PC-9 (cell line): ENCODE data around the gene DUSP2. TPM values are rescaled to one million over a fixed set of nuclear protein-coding genes. Genes with fewer than 3 reads are reported as not detected.

Source experiments
- BruUV-seq: library from RNA; stranded (reverse); fragments of 400-500 nt; replicated peaks from 2 replicates; lab custom pipeline; 2021; lab: Mats Ljungman, UMichigan
- CTCF ChIA-PET: fragments of 300-600 bp; sonication (Branson Sonifier 250); formaldehyde crosslinking; loops from one replicate; lab custom pipeline; 2022; ENCODE audit warnings: antibody characterized with exemption; lab: Charles Lee
- POLR2A ChIA-PET: fragments of 300-600 bp; sonication (Branson Sonifier 250); formaldehyde crosslinking; loops from one replicate; lab custom pipeline; 2022; ENCODE audit warnings: antibody characterized with exemption; ENCODE audit not compliant: unreplicated experiment; lab: Charles Lee
- DNase-seq, 2 experiments: peaks; one replicate each; pipeline versions ENCODE4 v3.0.0 to v3.0.0-alpha.2; 2015 to 2022; ENCODE audit warnings: mixed read lengths in 1 of 2
- H2AFZ ChIP-seq: fragments of 200-600 bp; sonication (generic); 2 replicates; pipeline ENCODE4 v1.8.1; 2017; ENCODE audit warnings: antibody characterized with exemption
- H3F3A ChIP-seq: fragments of 200-600 bp; sonication (generic); 2 replicates; pipeline ENCODE4 v1.8.1; 2017; ENCODE audit warnings: antibody characterized with exemption, mild to moderate bottlenecking, low read depth; ENCODE audit not compliant: insufficient read depth
- H3K27ac ChIP-seq: fragments of 200-600 bp; sonication (generic); 2 replicates; pipeline ENCODE4 v1.6.1; 2016; ENCODE audit warnings: mixed run types
- H3K27me3 ChIP-seq: fragments of 200-600 bp; sonication (generic); 2 replicates; pipeline ENCODE4 v1.6.1; 2016; ENCODE audit warnings: low read depth, mixed run types; ENCODE audit not compliant: insufficient read depth
- H3K36me3 ChIP-seq: fragments of 200-600 bp; sonication (generic); 2 replicates; pipeline ENCODE4 v1.6.1; 2016; ENCODE audit warnings: low read depth, mixed run types
- H3K4me1 ChIP-seq: fragments of 200-600 bp; sonication (generic); replicated peaks from 2 replicates; pipeline ENCODE4 v1.6.1; 2016; ENCODE audit warnings: mixed run types; ENCODE audit not compliant: insufficient read depth
- H3K4me2 ChIP-seq: fragments of 200-600 bp; sonication (generic); 2 replicates; pipeline ENCODE4 v1.6.1; 2017; ENCODE audit warnings: mixed run types
- H3K4me3 ChIP-seq: fragments of 200-600 bp; sonication (generic); 2 replicates; pipeline ENCODE4 v1.6.1; 2016; ENCODE audit warnings: mixed run types
- H3K79me2 ChIP-seq: fragments of 200-600 bp; sonication (generic); 2 replicates; pipeline ENCODE4 v1.6.1; 2017; ENCODE audit warnings: low read depth, mixed run types
- H3K9me2 ChIP-seq: fragments of 200-600 bp; sonication (generic); 2 replicates; pipeline ENCODE4 v1.8.1; 2017; ENCODE audit warnings: mild to moderate bottlenecking; ENCODE audit not compliant: insufficient read depth
- H3K9me3 ChIP-seq: fragments of 200-600 bp; sonication (generic); 2 replicates; pipeline ENCODE4 v1.8.1; 2016; ENCODE audit warnings: low read depth; ENCODE audit not compliant: insufficient read depth
- H4K20me1 ChIP-seq: fragments of 200-600 bp; sonication (generic); 2 replicates; pipeline ENCODE4 v1.8.1; 2017; ENCODE audit not compliant: insufficient read depth
- EZH2 ChIP-seq: fragments of 200-600 bp; sonication (generic); IDR thresholded peaks from 2 replicates; pipeline ENCODE4 v1.8.0; 2017; ENCODE audit warnings: antibody characterized with exemption, low read depth
- intact Hi-C: fragments of 100-400 bp; cut with micrococcal nuclease; formaldehyde crosslinking; loops from one replicate; pipeline ENCODE4 v1.10.0; 2022; ENCODE audit not compliant: unreplicated experiment
- total RNA-seq: library from RNA; stranded (reverse); gene quantifications from 2 replicates; pipeline ENCODE4 v1.2.3, GENCODE V29; 2021
- TF ChIP-seq, protein P1 (sequence below): fragments of 200-600 bp; sonication (generic); conservative IDR thresholded peaks from 2 replicates; pipeline ENCODE4 v1.6.1; 2017; ENCODE audit warnings: mixed run types, antibody characterized with exemption, mild to moderate bottlenecking, moderate library complexity

Gene DUSP2
- total RNA-seq, 1 experiment from 2014 or later, result 4.0 TPM

DNA sequence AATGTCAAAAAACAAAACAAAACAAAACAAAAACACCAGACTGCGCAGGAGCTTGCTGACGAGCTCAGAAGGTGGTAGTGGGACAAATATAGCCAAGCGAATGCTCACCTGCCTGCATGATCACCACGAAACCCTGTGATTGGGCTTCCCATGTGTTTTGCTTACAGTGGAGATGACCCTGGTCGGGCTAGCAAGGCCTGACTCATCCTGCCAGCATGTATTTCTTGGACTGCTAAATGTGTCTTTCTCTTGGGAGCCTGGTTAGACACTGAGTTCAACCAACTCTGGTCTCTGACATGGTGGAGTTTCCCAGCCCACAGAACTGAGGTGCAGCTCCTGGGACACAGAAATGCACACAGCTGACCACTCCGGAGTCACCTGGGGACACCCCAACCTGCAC is 30.7 kb upstream of the DUSP2 start:
- H3K9me2 ChIP-seq, result no peaks in the 10 kb centered on the region
- intact Hi-C loops, result no loop called here
- no peaks in the 10 kb centered on the region for H3K36me3 ChIP-seq
- H3K4me3 ChIP-seq, result no peak overlapping the region
- H3K9me3 ChIP-seq, result no peaks in the 10 kb centered on the region
- H3K4me1 ChIP-seq, result no peaks in the 10 kb centered on the region
- no peak overlapping the region for H3K27ac ChIP-seq
- no peaks in the 10 kb centered on the region for H3F3A ChIP-seq
- no peaks in the 10 kb centered on the region for H4K20me1 ChIP-seq
- H3K27me3 ChIP-seq, result no peaks in the 10 kb centered on the region
- BruUV-seq, result no TSS peak
- H2AFZ ChIP-seq, result no peak overlapping the region
- DNase-seq, result no peak
- ChIA-PET POLR2A (interaction anchor here (0.6 to 0.7 kb wide), 2 partner anchors 56 to 429 kb away, joined by 3 to 4 read pairs; no protein-coding TSS in a partner anchor), CTCF (interaction anchor here (2.1 kb wide), 1 partner anchor 154 kb away, joined by 9 read pairs; no protein-coding TSS in a partner anchor)
- H3K4me2 ChIP-seq, result no peak overlapping the region
- TF ChIP-seq, protein P1, sequence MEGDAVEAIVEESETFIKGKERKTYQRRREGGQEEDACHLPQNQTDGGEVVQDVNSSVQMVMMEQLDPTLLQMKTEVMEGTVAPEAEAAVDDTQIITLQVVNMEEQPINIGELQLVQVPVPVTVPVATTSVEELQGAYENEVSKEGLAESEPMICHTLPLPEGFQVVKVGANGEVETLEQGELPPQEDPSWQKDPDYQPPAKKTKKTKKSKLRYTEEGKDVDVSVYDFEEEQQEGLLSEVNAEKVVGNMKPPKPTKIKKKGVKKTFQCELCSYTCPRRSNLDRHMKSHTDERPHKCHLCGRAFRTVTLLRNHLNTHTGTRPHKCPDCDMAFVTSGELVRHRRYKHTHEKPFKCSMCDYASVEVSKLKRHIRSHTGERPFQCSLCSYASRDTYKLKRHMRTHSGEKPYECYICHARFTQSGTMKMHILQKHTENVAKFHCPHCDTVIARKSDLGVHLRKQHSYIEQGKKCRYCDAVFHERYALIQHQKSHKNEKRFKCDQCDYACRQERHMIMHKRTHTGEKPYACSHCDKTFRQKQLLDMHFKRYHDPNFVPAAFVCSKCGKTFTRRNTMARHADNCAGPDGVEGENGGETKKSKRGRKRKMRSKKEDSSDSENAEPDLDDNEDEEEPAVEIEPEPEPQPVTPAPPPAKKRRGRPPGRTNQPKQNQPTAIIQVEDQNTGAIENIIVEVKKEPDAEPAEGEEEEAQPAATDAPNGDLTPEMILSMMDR, result no peak
- TF ChIP-seq EZH2, result no peak
- H3K79me2 ChIP-seq, result no peaks in the 10 kb centered on the region

DNA sequence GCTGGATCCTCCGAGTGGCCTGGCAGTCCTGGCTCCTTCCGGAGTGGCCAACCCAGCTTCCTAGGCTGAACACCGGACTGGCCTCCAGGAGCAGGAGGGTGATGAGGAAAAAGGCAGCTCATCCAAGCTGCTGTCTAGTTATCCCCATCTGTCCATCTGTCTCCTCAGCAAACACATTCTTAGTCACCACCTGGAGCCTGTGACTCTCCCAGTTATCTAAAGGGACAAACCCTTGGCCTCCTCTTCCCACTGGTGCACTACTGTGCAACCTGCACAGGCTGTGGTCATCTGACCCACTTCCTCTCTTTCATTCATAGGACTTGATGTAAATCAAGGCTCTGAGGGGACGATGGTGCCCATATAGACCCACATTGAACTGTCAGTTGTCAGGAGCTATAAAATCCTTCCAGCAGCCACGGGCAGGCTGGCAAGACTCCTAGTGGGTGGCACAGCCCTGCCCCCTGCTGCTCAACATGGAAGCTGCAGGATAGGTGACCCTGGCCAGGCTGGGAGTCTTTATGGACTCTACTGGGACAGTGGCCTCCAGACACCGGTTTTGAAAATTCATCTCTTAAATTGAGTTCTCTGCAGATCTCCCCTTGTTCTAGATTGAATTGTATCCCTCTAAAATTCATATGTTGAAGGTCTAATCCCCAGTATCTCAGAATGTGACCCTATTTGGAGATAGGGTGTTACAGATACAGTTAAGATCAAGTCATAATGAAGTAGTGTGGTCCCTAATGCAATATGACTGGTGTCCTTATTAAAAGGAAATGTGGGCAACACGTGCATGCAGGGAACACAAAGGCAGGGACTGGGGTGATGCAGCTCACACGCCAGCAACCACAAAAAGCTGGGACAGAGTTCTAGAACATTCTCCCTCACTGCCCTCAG is 29.3 kb upstream of the DUSP2 start:
- Histone ChIP-seq H3K9me3 (peaks cover 6% of the 10 kb centered on the region), H3K79me2 (no peaks in the 10 kb centered on the region), H3K27ac (no peak overlapping the region), H3F3A (no peaks in the 10 kb centered on the region), H3K27me3 (no peaks in the 10 kb centered on the region), H3K4me1 (no peaks in the 10 kb centered on the region), H4K20me1 (no peaks in the 10 kb centered on the region), H3K4me3 (no peak overlapping the region), H3K4me2 (no peak overlapping the region), H3K9me2 (no peaks in the 10 kb centered on the region), H3K36me3 (no peaks in the 10 kb centered on the region), H2AFZ (no peak overlapping the region)
- intact Hi-C loops, result loop anchor here (1.0 kb wide), 3 partner anchors 36 to 335 kb away; partner anchors contain the start of gene ASTL
- TF ChIP-seq EZH2, result no peak
- TF ChIP-seq, protein P1, result peak; percentile 98
- ChIA-PET CTCF (interaction anchor here (0.6 to 2.1 kb wide), 9 partner anchors 12 to 1159 kb away, joined by 3 to 28 read pairs (median 8); partner anchors contain the start of genes ADRA2B and ASTL), POLR2A (interaction anchor here (0.6 kb wide), 1 partner anchor 48 kb away, joined by 10 read pairs; no protein-coding TSS in a partner anchor)
- DNase-seq, result peak; percentile 55 to 82
- BruUV-seq, result no TSS peak

DNA sequence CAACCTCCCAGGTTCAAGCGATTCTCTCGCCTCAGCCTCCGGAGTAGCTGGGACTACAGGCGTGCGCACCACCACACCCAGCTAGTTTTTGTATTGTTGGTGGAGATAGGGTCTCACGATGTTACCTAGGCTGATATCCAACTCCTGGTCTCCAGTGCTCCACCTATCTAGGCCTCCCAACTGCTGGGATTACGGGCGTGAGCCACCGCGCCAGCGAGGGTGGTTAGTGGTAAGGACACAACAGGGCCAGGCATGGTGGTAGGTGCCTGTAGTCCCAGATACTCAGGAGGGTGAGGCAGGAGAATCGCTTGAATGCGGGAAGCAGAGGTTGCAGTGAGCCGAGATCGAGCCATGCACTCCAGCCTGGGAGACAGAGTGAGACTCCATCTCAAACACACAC is 26.6 kb upstream of the DUSP2 start:
- intact Hi-C loops, result loop anchor here (2.0 kb wide), 1 partner anchor 79 kb away; no protein-coding TSS in a partner anchor
- no peaks in the 10 kb centered on the region for H4K20me1 ChIP-seq
- no peaks in the 10 kb centered on the region for H3K9me2 ChIP-seq
- H3F3A ChIP-seq, result no peaks in the 10 kb centered on the region
- no peak overlapping the region for H2AFZ ChIP-seq
- H3K27ac ChIP-seq, result no peak overlapping the region
- CTCF ChIA-PET, result no interaction called here
- H3K27me3 ChIP-seq, result no peaks in the 10 kb centered on the region
- no peak for DNase-seq
- TF ChIP-seq, protein P1, result no peak
- TF ChIP-seq EZH2, result no peak
- H3K79me2 ChIP-seq, result no peaks in the 10 kb centered on the region
- BruUV-seq, result no TSS peak
- POLR2A ChIA-PET, result no interaction called here
- H3K4me3 ChIP-seq, result no peak overlapping the region
- H3K4me1 ChIP-seq, result no peaks in the 10 kb centered on the region
- no peaks in the 10 kb centered on the region for H3K36me3 ChIP-seq
- peaks cover 6% of the 10 kb centered on the region for H3K9me3 ChIP-seq
- no peak overlapping the region for H3K4me2 ChIP-seq
